Keratinocyte (primary cell): ENCODE data around the gene MLX. TPM values are rescaled to one million over a fixed set of nuclear protein-coding genes. Genes with fewer than 3 reads are reported as not detected.

ENCODE experiments used
- DNase-seq: peaks from one replicate; pipeline ENCODE4 v3.0.0-alpha.2; 2011; ENCODE audit warnings: low read depth, missing footprints, low spot score
- FAIRE-seq: peaks from 2 replicates; lab custom pipeline; 2011; peaks lifted over from hg19 to GRCh38; lab: Jason Lieb, UNC
- H2AFZ ChIP-seq: 2 replicates; pipeline ENCODE4 v1.6.0; 2012; ENCODE audit warnings: low read length, control low read depth, inconsistent platforms; ENCODE audit not compliant: control insufficient read depth
- H3K27ac ChIP-seq: 2 replicates; pipeline ENCODE4 v1.5.1; 2011; ENCODE audit warnings: low read length; ENCODE audit not compliant: control insufficient read depth, insufficient read depth
- H3K27me3 ChIP-seq: 3 replicates; pipeline ENCODE4 v1.6.0; 2011; ENCODE audit warnings: low read length; ENCODE audit not compliant: control insufficient read depth, insufficient read depth; ENCODE audit errors: extremely low read depth
- H3K36me3 ChIP-seq, 2 experiments: 2 replicates in 1 of 2; 3 replicates in 1 of 2; pipeline ENCODE4 v1.5.1; 2011; ENCODE audit warnings: low read length in 2 of 2, mild to moderate bottlenecking in 1 of 2; ENCODE audit not compliant: control insufficient read depth in 2 of 2, insufficient read depth in 2 of 2; ENCODE audit errors: extremely low read depth in 1 of 2
- H3K4me1 ChIP-seq: 3 replicates; pipeline ENCODE4 v1.5.1; 2011; ENCODE audit warnings: low read length; ENCODE audit not compliant: control insufficient read depth, insufficient read depth; ENCODE audit errors: extremely low read depth
- H3K4me2 ChIP-seq: 3 replicates; pipeline ENCODE4 v1.6.0; 2011; ENCODE audit warnings: low read depth, low read length; ENCODE audit not compliant: control insufficient read depth, insufficient read depth; ENCODE audit errors: extremely low read depth
- H3K4me3 ChIP-seq, 3 experiments: fragments of 200-600 bp in 1 of 3; sonication (generic) in 1 of 3; 2 replicates in 2 of 3; 3 replicates in 1 of 3; pipeline ENCODE4 v1.5.1; 2011 to 2016; ENCODE audit warnings: low read length in 3 of 3, mild to moderate bottlenecking in 3 of 3, control low read depth in 2 of 3, inconsistent platforms in 1 of 3, low read depth in 1 of 3, mixed read lengths in 1 of 3, mixed run types in 1 of 3, moderate library complexity in 1 of 3; ENCODE audit not compliant: control insufficient read depth in 2 of 3, insufficient read depth in 2 of 3; ENCODE audit errors: extremely low read depth in 1 of 3
- H3K79me2 ChIP-seq: 2 replicates; pipeline ENCODE4 v1.6.0; 2012; ENCODE audit warnings: low read length; ENCODE audit not compliant: control insufficient read depth, insufficient read depth
- H3K9ac ChIP-seq: 3 replicates; pipeline ENCODE4 v1.6.0; 2011; ENCODE audit warnings: low read length; ENCODE audit not compliant: control insufficient read depth, insufficient read depth; ENCODE audit errors: extremely low read depth
- H3K9me1 ChIP-seq: 3 replicates; pipeline ENCODE4 v1.6.0; 2011; ENCODE audit warnings: low read length; ENCODE audit not compliant: control insufficient read depth, insufficient read depth; ENCODE audit errors: extremely low read depth
- H3K9me3 ChIP-seq: 2 replicates; pipeline ENCODE4 v1.5.1; 2012; ENCODE audit warnings: low read depth, low read length; ENCODE audit not compliant: control insufficient read depth
- H4K20me1 ChIP-seq: 3 replicates; pipeline ENCODE4 v1.6.0; 2011; ENCODE audit warnings: low read length; ENCODE audit not compliant: control insufficient read depth, insufficient read depth; ENCODE audit errors: extremely low read depth
- EZH2 ChIP-seq: IDR thresholded peaks from one replicate; pipeline ENCODE4 v1.6.1; 2012; ENCODE audit warnings: inconsistent platforms, mild to moderate bottlenecking, low read length, moderate library complexity
- dilution Hi-C: fragments of 300-500 bp; cut with MboI; formaldehyde crosslinking; loops from one replicate; pipeline ENCODE4 v1.7.0; 2020; ENCODE audit warnings: low sequenced_read_pairs; ENCODE audit not compliant: extremely low pct_ligation_motif_present
- polyA plus RNA-seq, 5 experiments: library from polyadenylated mRNA; depleted of rRNA in 3 of 5; stranded (reverse) in 3 of 5; stranded (forward) in 1 of 5; unstranded in 1 of 5; fragments of >200 nt; gene quantifications; 1 replicate in 1 of 5; 2 replicates in 3 of 5; 3 replicates in 1 of 5; pipeline versions ENCODE4 v1.2.1 to v1.2.3, GENCODE V29; 2011 to 2012; ENCODE audit warnings: missing spikeins in 2 of 5, low read depth in 1 of 5, low replicate concordance in 1 of 5
- TF ChIP-seq, protein P1 (sequence below), 3 experiments: IDR thresholded peaks in 1 of 3; conservative IDR thresholded peaks in 1 of 3; optimal IDR thresholded peaks in 1 of 3; 2 replicates in 2 of 3; 3 replicates in 1 of 3; pipeline versions ENCODE3 to v1.5.1; 2011; ENCODE audit warnings: low read length in 3 of 3, mild to moderate bottlenecking in 3 of 3, moderate library complexity in 2 of 3, control low read depth in 1 of 3, inconsistent platforms in 1 of 3; ENCODE audit not compliant: insufficient read depth in 2 of 3; ENCODE audit errors: extremely low read depth in 1 of 3

The MLX gene
- polyA plus RNA-seq, 1 donor (not counting 4 experiments of a cell fraction or from before 2014, with no cell fraction given) = 39.2 TPM

DNA sequence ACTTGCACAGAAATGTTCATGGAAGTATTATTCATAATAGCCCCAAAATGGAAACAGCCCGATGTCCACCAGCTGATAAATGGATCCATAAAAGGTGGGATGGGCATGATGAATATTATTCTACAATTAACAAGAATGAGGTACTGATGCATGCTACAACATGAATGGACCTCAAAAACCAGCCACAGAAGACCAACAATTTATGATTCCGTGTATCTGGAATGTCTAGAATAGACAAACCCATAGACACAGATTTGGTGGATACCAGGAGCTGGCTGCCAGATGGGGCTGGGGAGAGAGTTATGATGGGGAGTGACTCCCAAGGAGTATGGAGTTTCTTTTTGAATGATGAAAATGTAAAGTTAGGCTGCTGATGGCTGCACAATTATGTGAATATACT lies 41.7 kb upstream of the MLX start:
- Histone ChIP-seq H3K36me3 (peaks cover 0 to 3% of the 10 kb centered on the region in 2 experiments), H4K20me1 (no peaks in the 10 kb centered on the region), H3K9me1 (no peaks in the 10 kb centered on the region), H3K9me3 (no peaks in the 10 kb centered on the region), H3K27me3 (no peaks in the 10 kb centered on the region), H3K9ac (no peak overlapping the region), H3K79me2 (no peaks in the 10 kb centered on the region), H3K4me1 (peaks cover 34% of the 10 kb centered on the region), H3K27ac (peak overlapping the region; percentile 34), H2AFZ (no peak overlapping the region), H3K4me3 (no peak overlapping the region), H3K4me2 (peak overlapping the region; percentile 46)
- DNase-seq (peak; percentile 87), FAIRE-seq (peak; percentile 48)
- dilution Hi-C loops = no loop called here
- no peak for TF ChIP-seq EZH2

DNA sequence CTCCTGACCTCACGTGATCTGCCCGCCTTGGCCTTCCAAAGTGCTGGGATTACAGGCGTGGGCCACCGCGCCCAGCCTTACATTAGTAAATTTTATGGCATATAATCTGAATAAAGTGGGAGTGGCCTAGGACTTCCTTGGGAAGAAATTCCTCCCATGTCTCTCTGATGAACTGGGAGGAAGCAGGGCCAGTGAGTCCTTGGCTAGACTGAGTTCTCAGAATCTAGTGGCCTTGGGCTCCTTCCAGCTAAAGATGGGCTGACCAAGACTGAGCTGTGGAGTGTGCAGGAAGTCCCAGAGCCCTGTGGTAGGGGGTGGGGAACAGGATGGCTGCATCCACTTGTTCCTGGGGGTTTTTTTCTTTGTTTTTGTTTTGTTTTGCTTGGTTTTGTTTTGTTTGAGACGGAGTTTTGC lies 40.9 kb upstream of the MLX start:
- Histone ChIP-seq H3K27ac (no peak overlapping the region), H3K36me3 (peaks cover 0 to 3% of the 10 kb centered on the region in 2 experiments), H3K9me3 (no peaks in the 10 kb centered on the region), H3K9me1 (no peaks in the 10 kb centered on the region), H3K4me1 (peaks cover 34% of the 10 kb centered on the region), H3K4me2 (no peak overlapping the region), H3K79me2 (no peaks in the 10 kb centered on the region), H3K4me3 (no peak overlapping the region), H2AFZ (no peak overlapping the region), H3K27me3 (no peaks in the 10 kb centered on the region), H4K20me1 (no peaks in the 10 kb centered on the region), H3K9ac (no peak overlapping the region)
- no peak for FAIRE-seq
- dilution Hi-C loops = no loop called here
- DNase-seq = no peak
- TF ChIP-seq, protein P1, sequence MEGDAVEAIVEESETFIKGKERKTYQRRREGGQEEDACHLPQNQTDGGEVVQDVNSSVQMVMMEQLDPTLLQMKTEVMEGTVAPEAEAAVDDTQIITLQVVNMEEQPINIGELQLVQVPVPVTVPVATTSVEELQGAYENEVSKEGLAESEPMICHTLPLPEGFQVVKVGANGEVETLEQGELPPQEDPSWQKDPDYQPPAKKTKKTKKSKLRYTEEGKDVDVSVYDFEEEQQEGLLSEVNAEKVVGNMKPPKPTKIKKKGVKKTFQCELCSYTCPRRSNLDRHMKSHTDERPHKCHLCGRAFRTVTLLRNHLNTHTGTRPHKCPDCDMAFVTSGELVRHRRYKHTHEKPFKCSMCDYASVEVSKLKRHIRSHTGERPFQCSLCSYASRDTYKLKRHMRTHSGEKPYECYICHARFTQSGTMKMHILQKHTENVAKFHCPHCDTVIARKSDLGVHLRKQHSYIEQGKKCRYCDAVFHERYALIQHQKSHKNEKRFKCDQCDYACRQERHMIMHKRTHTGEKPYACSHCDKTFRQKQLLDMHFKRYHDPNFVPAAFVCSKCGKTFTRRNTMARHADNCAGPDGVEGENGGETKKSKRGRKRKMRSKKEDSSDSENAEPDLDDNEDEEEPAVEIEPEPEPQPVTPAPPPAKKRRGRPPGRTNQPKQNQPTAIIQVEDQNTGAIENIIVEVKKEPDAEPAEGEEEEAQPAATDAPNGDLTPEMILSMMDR (optimal IDR thresholded peaks at IDR 0.05 in 1 of 3, IDR thresholded peaks at IDR 0.05 in 1 of 3, conservative IDR thresholded peaks at IDR 0.05 in 1 of 3; ENCODE audit: extremely low read depth in 1 of 3, insufficient read depth in 2 of 3, low read length in 3 of 3) = no peak

DNA sequence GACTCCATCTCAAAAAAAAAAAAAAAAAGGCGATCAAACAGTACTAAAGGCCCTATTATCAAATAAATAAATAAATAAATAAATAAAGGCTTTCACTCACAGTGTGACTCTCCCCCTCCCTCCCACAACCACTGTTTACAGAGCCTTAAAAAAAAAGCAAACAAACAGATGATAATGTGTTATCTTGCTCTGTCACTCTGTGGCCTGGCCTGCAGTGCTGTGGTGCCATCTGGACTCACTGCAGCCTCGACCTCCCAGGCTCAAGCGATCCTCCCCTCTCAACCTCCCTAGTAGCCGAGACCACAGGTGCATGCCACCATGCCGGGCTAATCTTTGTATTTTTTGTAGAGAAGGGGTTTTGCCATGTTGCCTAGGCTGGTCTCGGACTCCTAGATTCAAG lies 39.0 kb upstream of the MLX start:
- TF ChIP-seq, protein P1 (optimal IDR thresholded peaks at IDR 0.05 in 1 of 3, IDR thresholded peaks at IDR 0.05 in 1 of 3, conservative IDR thresholded peaks at IDR 0.05 in 1 of 3; ENCODE audit: extremely low read depth in 1 of 3, insufficient read depth in 2 of 3, low read length in 3 of 3) = no peak
- TF ChIP-seq EZH2 = no peak
- no peak for FAIRE-seq
- no peaks in the 10 kb centered on the region for H4K20me1 ChIP-seq

More for the DNA sequence above, 39.0 kb upstream of the MLX start:
- no peaks in the 10 kb centered on the region for H3K79me2 ChIP-seq
- dilution Hi-C loops = no loop called here
- no peaks in the 10 kb centered on the region for H3K36me3 ChIP-seq
- no peak overlapping the region for H3K9ac ChIP-seq
- DNase-seq = no peak
- no peak overlapping the region for H3K4me3 ChIP-seq
- H3K4me1 ChIP-seq = peaks cover 38% of the 10 kb centered on the region
- no peak overlapping the region for H3K27ac ChIP-seq
- H2AFZ ChIP-seq = no peak overlapping the region
- H3K4me2 ChIP-seq = no peak overlapping the region
- no peaks in the 10 kb centered on the region for H3K9me3 ChIP-seq
- no peaks in the 10 kb centered on the region for H3K9me1 ChIP-seq
- H3K27me3 ChIP-seq = no peaks in the 10 kb centered on the region
